ENCODE measurements around the gene LYSMD3.

The LYSMD3 gene

DNA sequence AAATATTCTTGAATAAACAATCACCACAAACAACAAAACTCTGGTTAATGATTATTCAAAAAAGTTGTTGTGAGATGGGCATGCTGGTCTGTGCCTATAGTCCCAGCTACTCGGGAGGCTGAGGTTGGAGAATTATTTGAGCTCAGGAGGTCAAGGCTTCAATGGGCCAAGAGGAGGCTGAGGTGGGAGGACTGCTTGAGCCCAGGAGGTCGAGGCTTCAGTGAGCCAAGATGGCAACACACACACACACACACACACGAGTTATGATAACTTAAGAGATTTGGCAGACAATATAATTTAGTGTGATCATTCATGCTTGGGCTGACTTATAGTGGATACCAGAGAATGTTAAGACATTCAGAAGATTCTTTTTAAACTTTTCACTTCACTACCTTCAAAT, 14.9 kb downstream of the LYSMD3 start:
- peaks cover 22% of the 10 kb centered on the region for H3K36me3 Mint-ChIP-seq (ENCODE audit: low read depth)

DNA sequence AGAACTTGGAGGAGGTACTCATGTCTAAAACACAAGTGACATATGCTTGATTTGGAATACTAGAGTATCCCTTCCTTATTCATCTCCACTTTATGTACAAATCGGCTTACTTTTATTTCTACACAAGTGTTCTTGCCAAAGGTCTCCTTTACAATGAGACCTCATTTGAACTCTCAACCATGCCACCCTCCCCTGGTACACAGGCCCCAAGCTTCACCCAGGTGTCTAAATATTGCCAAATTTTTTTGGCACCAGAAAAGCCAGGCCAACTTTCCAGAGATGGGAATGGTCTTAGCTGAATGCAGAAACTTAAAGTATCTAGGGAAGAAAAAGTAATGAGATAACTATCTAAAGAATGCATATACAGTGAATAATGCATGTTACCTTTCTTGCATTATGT, 18.9 kb downstream of the LYSMD3 start:
- Mint-ChIP-seq H3K4me1 (no peaks in the 10 kb centered on the region), H3K27ac (no peak overlapping the region), H3K36me3 (ENCODE audit: low read depth) (peaks cover 14% of the 10 kb centered on the region), H3K4me3 (no peak overlapping the region), H3K9me3 (no peaks in the 10 kb centered on the region), H3K27me3 (ENCODE audit: low read depth, poor library complexity) (no peaks in the 10 kb centered on the region)
- no peak for DNase-seq
- TF ChIP-seq, protein P1, sequence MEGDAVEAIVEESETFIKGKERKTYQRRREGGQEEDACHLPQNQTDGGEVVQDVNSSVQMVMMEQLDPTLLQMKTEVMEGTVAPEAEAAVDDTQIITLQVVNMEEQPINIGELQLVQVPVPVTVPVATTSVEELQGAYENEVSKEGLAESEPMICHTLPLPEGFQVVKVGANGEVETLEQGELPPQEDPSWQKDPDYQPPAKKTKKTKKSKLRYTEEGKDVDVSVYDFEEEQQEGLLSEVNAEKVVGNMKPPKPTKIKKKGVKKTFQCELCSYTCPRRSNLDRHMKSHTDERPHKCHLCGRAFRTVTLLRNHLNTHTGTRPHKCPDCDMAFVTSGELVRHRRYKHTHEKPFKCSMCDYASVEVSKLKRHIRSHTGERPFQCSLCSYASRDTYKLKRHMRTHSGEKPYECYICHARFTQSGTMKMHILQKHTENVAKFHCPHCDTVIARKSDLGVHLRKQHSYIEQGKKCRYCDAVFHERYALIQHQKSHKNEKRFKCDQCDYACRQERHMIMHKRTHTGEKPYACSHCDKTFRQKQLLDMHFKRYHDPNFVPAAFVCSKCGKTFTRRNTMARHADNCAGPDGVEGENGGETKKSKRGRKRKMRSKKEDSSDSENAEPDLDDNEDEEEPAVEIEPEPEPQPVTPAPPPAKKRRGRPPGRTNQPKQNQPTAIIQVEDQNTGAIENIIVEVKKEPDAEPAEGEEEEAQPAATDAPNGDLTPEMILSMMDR (IDR thresholded peaks at IDR 0.05) = no peak

More for the DNA sequence above, 14.9 kb downstream of the LYSMD3 start:
- H3K27me3 Mint-ChIP-seq (ENCODE audit: low read depth, poor library complexity) = no peaks in the 10 kb centered on the region
- TF ChIP-seq, protein P1 (IDR thresholded peaks at IDR 0.05) = no peak
- no peaks in the 10 kb centered on the region for H3K4me1 Mint-ChIP-seq
- no peak for DNase-seq
- H3K9me3 Mint-ChIP-seq = no peaks in the 10 kb centered on the region
- no peak overlapping the region for H3K4me3 Mint-ChIP-seq
- no peak overlapping the region for H3K27ac Mint-ChIP-seq

DNA sequence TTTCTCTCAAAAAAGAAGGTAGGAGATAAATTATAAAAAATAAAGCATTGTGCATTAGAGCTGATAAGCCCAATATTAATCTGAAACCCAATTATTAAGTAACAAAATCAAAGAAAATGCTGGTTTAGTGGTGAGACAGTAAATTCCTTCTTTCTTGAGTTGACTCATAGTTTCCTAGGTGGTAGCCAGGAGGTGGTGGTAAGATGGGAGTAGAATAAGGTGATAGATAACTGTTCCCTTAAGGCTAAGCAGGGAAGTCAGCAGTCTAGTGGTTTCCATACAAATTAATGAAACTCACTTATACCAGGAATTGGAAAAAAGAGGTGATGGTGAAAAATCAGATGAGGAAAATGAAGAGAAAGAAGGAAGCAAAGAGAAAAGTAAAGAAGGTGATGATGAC, 23.2 kb downstream of the LYSMD3 start:
- TF ChIP-seq, protein P1 (IDR thresholded peaks at IDR 0.05) = no peak
- no peak for DNase-seq
- H3K9me3 Mint-ChIP-seq = no peaks in the 10 kb centered on the region
- H3K36me3 Mint-ChIP-seq (ENCODE audit: low read depth) = peaks cover 8% of the 10 kb centered on the region
- no peak overlapping the region for H3K27ac Mint-ChIP-seq
- H3K4me3 Mint-ChIP-seq = no peak overlapping the region
- no peaks in the 10 kb centered on the region for H3K27me3 Mint-ChIP-seq (ENCODE audit: low read depth, poor library complexity)
- H3K4me1 Mint-ChIP-seq = no peaks in the 10 kb centered on the region

DNA sequence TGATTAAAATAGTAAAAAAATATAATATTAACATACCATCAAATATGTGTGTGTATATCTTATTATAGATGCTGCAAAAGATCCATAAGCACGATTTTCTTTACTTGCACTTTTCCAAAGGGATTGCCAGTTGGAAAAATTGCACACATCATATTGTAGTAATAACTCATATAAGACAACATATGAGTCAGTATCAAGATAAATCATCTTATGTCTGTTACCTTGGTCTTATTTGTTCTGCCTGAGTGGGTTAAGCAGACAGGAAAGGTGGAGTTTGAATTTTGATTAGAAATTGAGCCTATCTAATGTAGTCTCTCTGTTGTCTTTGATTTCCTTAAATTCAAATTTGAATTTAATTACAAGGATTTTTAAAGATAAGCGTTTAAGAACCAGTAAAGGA, 24.6 kb downstream of the LYSMD3 start:
- no peaks in the 10 kb centered on the region for H3K4me1 Mint-ChIP-seq
- H3K36me3 Mint-ChIP-seq (ENCODE audit: low read depth) = peaks cover 8% of the 10 kb centered on the region
- H3K4me3 Mint-ChIP-seq = no peak overlapping the region
- no peaks in the 10 kb centered on the region for H3K9me3 Mint-ChIP-seq
- H3K27me3 Mint-ChIP-seq (ENCODE audit: low read depth, poor library complexity) = no peaks in the 10 kb centered on the region
- no peak for DNase-seq
- H3K27ac Mint-ChIP-seq = no peak overlapping the region
- TF ChIP-seq, protein P1 (IDR thresholded peaks at IDR 0.05) = no peak

DNA sequence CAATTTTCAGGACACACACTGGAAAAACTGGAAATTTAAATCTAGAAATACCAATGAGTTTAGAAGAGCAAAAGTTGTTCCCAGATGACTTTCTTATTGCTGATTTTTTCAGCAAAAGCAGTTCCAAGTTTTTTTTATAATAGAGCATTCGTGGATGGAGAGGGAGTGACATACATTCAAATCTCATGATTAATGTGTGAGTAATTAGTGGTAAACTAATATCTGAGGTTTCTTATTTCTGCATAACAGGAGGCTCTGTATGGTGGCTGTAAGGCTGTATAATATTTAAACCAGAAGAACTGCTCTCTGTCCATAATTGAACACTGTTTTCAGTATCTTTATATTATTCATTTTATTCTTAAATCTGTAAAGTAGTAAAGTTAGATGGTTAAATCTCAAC, 25.8 kb downstream of the LYSMD3 start:
- Mint-ChIP-seq H3K4me3 (no peak overlapping the region), H3K36me3 (ENCODE audit: low read depth) (no peaks in the 10 kb centered on the region), H3K27ac (no peak overlapping the region), H3K27me3 (ENCODE audit: low read depth, poor library complexity) (no peaks in the 10 kb centered on the region), H3K4me1 (no peaks in the 10 kb centered on the region), H3K9me3 (no peaks in the 10 kb centered on the region)
- no peak for DNase-seq
- TF ChIP-seq, protein P1 (IDR thresholded peaks at IDR 0.05) = no peak

DNA sequence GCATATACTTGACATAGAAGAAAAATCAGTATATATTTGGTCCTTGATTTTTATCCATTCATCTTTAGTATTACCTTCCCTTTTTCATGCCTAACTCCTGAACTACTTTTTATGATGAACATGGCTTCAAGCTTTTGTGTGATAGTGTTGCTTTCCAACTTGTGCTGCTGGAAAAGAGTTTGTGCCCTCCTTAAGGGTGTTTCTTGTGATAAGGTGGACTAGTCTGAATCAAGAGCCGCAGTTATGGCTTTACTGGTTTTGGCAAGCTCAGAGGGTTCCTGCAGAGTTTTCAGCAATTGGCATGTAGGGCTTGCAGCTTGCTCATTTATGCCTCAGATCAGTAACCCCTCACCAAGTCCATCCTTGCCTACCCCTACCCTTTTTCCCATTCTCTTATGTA, 34.2 kb downstream of the LYSMD3 start:
- Mint-ChIP-seq H3K4me3 (no peak overlapping the region), H3K27ac (no peak overlapping the region), H3K36me3 (ENCODE audit: low read depth) (peaks cover 22% of the 10 kb centered on the region), H3K9me3 (no peaks in the 10 kb centered on the region), H3K27me3 (ENCODE audit: low read depth, poor library complexity) (no peaks in the 10 kb centered on the region), H3K4me1 (no peaks in the 10 kb centered on the region)
- no peak for DNase-seq
- TF ChIP-seq, protein P1 (IDR thresholded peaks at IDR 0.05) = no peak
